ENCODE data around the gene ATF7. TPM values are rescaled to one million over a fixed set of nuclear protein-coding genes. Genes with fewer than 3 reads are reported as not detected.

Gene ATF7
- total RNA-seq, 1 donor from 2014 or later, result 25.3 TPM

GRCh38 chr12:53463802-53464560, 162.2 kb downstream of the ATF7 start:
- no peak for DNase-seq (ENCODE audit: low read depth)

GRCh38 chr12:53462935-53463334, 163.2 kb downstream of the ATF7 start:
- no peak for DNase-seq (ENCODE audit: low read depth)

GRCh38 chr12:53461591-53461990, 164.6 kb downstream of the ATF7 start:
- no peak for DNase-seq (ENCODE audit: low read depth)

- DNase-seq (ENCODE audit: low read depth), result peak; percentile 78
Observed at GRCh38 chr12:53461059-53461458, 165.1 kb downstream of the ATF7 start.

GRCh38 chr12:53459097-53459496, 167.1 kb downstream of the ATF7 start:
- DNase-seq (ENCODE audit: low read depth), result no peak

Other genes with a start within 250 kb of the ATF7 start
- gene SP1, start 246.2 kb downstream of the ATF7 start, total RNA-seq, result 28.9 and 35.6 TPM in 2 replicates
- not detected in 2 replicates for gene AMHR2, start 202.5 kb downstream of the ATF7 start, total RNA-seq
- 45.8 and 48.3 TPM in 2 replicates for gene PRR13, start 184.6 kb downstream of the ATF7 start, total RNA-seq
- gene PCBP2, start 174.3 kb downstream of the ATF7 start, total RNA-seq, result 141 and 158 TPM in 2 replicates
- gene MAP3K12, start 126.9 kb downstream of the ATF7 start, total RNA-seq, result 17.0 and 25.5 TPM in 2 replicates
- gene TARBP2, start 125.1 kb downstream of the ATF7 start, total RNA-seq, result 23.7 and 30.0 TPM in 2 replicates
- not detected in 2 replicates for gene NPFF, start 118.9 kb downstream of the ATF7 start, total RNA-seq
- 411 and 520 TPM in 2 replicates for gene ATP5MC2, start 49.7 kb upstream of the ATF7 start, total RNA-seq
- gene CALCOCO1, start 101.1 kb upstream of the ATF7 start, total RNA-seq, result 147 and 173 TPM in 2 replicates
- not detected in 2 replicates for gene CISTR, start 125.6 kb upstream of the ATF7 start, total RNA-seq